GM19467 (cell line): ENCODE data around the gene RASL11B.
"Not testable (repeated sequence)": the region's sequence is repeated elsewhere in the genome, so short reads cannot be mapped to it uniquely, and the experiment has no call there.

Source experiments
- ATAC-seq: cut with Tn5 transposase; IDR thresholded peaks from one replicate; pipeline ENCODE4 v1.9.1; 2021; ENCODE audit warnings: mild to moderate bottlenecking, moderate library complexity; ENCODE audit not compliant: unreplicated experiment

The RASL11B gene, protein sequence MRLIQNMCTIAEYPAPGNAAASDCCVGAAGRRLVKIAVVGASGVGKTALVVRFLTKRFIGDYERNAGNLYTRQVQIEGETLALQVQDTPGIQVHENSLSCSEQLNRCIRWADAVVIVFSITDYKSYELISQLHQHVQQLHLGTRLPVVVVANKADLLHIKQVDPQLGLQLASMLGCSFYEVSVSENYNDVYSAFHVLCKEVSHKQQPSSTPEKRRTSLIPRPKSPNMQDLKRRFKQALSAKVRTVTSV

DNA sequence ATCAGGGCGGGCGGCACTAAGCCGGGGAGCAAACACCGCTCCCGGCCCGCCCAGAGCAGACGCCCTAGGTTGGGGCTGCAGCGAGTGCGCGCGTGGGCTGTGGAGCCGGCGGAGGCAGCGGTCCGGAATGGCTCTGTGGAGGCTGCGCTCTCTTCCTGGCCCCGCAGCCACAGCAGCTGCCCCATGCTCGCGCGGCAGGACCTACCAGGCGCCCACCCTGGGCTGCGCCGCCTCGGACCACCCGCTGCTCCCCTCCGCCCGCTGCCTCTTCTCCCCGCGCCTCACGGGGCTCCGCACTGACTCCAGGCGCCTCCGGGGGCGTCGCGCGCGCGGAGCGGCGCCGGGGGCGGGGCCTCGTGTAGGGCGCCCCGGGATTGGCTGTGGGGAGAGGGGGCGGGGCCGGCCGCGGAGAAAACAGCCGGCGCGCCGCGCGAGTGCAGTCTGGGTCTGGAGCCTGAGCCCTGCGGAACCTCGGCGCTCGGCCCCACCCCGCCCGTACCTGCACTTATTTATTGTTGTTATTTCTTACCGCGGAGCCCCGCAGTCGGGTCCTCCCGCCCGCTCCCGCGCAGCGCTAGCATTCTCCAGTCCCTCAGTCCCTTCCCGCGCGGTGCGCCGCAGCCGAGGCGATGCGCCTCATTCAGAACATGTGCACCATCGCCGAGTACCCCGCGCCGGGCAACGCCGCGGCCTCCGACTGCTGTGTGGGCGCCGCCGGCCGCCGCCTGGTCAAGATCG is at the start of gene RASL11B:
Gene RASL11B (plus strand): TSS at position 439 of the 738 bp plus-strand sequence. CDS start 191 bp downstream, at position 630.
- ATAC-seq: peak; percentile 99

DNA sequence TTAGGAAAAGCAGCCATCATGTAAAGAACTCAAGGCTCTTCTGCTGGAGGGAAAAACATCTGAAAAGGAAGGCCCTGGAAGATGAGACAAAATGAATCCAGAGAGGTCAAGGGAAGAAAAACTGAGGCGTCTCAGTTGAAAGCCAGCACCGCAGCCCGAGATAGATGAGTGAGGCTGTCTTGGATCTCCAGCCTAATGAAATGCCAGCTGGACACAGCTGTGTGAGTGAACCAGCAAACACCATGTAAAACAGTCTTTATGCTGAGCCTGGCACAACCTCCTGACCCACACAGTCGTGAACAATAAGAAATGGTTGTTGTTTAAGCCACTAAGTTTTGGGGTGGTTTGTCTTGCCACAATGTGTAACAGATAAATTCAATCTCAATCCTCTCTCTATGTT is 48.6 kb upstream of the RASL11B start:
- no peak for ATAC-seq

DNA sequence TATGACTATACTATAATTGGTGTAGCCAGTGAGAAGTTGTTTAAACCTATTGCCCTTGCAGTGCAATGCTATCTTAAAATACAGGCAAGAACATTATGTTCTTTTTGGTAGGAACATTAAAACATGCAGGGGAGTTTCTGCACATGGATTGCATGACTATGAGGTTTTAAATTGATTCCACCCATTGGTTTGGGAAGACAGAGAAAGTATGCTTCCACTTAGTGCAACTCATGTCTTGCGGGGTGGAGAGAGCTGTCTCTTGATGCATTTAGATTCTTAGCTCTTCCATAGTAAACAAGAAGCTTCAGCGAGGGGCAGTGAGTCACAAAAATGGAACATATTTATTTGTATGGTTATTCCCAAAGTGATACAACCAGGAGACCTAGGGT is 39.5 kb upstream of the RASL11B start:
- no peak for ATAC-seq

DNA sequence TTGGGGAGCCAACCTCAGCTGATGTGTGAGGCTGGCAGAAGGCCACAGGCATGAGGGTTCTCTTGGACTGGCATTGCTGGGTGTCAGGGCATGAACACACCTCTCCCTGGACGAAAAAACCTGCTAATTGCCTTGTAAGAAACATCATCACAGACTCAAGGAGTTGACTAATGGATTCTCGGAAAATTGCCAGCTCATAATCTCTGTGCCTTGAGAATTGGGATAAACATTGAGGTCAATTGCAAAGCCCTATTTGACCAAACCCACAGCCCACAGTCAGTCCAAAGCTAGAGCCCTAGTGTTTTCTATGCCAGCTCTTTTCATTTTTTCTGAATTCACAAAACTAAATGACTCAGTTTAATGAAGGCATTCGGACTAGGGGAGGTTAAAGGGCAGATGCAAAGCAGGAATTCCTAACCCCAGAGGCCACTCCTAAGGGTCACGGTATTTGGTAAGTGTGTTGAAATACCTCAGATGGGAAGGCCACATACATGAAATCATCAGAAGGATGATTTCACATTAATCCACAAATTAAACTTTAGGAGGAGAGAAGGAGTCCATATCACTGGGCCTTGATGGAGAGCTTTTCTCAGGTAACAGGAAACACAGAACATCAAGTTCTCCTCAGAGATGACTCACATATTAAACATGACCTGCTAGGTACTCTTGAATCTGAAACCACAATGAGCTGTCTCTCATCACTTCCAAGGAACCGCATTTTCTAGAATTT is 39.0 kb upstream of the RASL11B start:
- ATAC-seq: no peak

DNA sequence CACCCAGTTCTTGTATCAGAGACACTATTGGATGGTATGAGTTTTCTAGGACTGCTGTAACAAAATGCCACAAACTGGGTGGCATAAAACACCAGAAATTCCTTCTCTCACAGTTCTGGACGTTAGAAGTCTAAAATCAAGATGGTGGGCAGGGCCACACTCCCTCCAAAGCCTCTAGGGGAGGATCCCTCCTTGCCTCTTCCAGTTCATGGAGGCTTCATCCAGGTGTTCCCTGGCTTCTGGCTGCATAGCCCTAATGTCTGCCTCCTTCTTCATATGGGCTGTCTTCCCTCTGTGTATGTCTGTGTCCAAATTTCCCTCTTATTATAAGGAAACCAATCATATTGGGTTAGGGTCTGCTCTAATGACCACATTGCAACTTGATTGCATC is 38.4 kb upstream of the RASL11B start:
- no peak for ATAC-seq

DNA sequence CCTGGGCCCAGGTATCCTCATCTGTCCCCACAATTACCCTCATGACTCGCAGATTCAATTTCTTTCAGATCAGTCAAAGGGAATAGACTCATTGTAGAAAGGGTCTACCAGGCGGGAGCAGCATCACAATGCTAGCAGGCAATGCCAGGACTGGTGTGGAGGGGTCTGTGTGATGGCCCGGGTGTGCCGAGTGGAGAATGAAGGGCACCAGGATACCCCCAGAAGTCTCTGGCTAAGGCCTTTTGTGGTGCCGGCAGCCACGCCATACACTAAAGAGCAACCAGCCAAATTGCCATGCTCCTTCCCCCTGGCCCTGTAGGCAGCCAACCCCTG is 37.9 kb upstream of the RASL11B start:
- ATAC-seq: no peak

DNA sequence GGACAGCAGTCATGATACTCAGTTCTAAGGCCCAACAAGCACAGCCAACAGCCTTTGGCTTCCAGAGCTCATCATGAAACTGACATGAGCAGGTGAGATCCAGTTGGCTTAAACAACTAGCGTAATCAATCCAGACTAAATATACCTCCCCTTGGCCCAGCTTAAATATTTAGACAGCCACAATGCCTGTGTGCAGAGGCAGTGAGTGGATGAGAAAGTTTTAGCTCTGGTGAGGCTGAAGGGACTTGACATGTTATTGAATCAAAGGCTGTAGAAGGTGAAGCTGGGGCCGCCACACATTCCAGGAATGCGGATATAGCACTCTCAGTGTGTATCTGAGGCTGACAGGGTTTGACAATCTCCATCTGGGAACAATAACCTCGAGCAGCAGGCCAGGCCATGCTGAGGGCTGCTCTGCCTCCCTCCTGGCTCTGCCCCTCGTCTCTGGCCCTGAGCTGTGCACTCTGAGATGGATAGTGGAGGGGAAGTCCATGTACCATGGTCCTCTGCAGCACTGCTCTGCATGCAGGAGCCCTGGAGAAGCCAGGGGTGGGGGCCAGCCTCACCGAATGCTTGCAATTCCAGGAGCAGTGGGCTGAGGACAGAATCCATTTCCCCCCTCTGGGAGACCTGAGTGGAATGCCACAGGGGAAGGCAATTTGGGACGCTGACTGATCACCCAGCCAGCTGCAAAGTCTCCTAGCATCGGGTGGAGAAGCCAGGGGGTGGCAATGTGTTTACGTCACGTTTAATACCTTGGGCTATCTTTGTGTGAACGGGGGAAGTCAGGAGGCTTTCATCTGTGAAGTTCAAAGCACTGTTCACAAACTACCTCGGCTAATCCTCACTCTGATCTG is 37.3 kb upstream of the RASL11B start:
- no peak for ATAC-seq

DNA sequence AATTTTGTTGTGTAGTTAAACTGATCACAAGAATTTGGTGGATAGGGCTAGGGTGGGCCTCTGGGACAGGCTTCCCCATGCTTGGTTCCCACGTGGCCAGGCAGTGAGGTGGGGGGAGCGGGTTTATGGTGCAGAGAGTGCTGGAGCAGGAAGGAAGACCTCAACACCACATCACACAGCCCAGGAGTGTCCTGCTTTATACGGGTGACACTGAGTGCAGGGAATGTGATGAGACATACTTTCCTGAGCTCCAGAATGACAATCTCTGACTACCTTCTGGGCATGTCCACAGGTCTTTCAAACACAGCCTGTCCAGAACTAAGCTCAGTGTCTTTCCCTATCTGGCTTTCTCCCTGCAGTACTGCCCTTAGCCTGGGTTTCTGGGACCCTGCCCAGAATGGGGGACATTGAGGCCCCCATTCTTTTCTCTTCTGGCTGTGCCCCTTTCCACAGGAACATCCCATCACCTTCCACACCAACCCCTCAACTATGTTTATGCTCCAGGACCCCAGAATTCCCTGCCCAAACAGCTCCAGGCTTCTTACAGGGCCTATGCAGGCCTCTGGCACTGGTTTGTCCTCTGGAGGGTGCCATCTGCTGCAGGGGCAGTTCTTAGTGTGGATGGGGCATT is 36.5 kb upstream of the RASL11B start:
- no peak for ATAC-seq

DNA sequence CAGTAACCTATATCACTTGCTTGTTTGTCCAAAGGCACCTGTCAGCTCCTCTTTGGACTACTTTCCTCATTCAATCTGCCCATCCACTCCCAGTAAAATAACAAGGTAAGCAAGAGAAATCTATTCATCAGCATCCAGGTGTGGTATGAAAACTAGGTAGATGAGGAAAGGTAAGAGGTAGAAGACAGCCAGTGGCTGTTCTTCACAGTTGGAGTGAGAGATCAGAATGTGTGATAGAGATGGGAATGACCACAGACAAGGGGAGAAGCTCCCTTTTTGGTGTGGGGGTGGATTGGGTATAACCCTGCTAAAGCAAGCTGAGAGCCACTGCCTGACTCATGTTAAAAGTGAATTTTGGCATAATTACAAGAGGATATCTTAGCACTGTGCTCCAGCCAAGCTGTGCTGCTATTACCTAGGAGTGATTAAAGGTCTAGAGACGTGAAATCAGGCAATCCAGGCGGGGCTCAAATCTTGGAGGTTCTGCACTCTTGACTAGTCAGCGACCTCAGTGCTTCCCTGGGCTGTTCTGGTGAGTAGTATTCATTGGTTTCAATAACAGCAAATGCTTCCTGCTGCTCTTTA is 28.1 kb upstream of the RASL11B start:
- no peak for ATAC-seq

DNA sequence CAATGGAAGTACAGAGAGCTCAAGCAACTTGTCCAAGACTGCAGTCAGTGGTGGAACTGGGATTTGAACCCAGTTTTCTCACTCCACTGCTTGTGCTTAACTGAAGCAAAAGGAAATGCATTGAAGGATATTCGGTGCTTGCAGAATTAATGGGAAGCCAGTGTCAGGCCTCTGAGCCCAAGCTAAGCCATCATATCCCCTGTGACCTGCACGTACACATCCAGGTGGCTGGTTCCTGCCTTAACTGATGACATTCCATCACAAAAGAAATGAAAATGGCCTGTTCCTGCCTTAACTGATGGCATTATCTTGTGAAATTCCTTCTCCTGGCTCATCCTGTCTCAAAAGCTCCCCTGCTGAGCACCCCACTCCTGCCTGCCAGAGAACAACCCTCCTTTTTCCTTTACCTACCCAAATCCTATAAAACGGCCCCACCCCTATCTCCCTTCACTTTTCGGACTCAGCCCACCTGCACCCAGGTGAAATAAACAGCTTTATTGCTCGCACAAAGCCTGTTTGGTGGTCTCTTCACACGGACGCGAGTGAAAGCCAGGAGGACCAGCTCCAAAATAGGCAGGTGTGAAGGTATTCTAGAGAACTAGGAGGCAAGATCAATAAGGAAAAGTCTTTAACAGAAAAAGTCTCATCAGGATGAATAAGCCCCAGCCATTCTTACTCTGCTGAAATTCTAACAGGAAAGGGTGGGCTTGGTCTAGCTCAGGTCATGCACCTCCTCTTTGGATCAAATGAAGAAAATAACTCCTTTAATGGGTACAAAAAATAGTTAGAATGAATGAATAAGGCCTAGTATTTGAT is 27.3 kb upstream of the RASL11B start:
- not testable (repeated sequence) for ATAC-seq

DNA sequence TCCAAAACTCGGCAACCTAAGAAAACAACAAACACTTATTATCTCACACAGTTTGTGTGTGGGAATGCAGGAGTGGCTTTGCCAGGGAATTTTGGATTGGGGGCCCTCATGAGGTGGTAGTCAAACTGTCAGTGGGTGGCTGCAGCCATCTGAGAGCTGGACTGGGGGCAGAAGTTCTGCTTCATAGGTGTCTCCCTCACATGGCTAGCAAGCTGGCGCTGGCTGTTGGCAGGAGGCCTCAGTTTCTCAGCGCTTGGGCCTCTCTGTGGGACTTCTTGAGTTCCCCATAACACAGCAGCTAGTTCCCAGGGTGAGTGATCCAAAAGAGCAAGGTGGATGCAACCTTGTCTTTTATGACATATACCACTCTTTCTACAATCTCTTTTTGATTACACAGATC is 26.0 kb upstream of the RASL11B start:
- ATAC-seq: no peak

DNA sequence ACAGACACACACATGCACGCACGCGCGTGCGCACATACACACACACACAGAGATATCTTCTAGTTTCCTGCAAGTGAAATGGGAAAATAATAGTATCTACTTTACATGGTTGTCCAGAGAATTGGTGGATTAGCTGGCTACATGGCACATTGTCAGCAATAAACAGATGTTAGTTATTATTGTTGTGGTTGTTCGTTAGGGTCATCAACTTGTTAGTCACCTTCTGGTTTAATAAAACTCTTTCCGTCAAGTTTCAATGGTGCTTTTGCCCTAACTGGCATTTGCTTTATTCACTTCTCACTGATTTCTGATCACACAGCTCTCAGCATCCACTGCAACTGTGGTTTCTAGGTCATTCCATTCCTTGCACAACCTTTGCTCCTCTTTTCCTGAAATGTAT is 25.4 kb upstream of the RASL11B start:
- no peak for ATAC-seq

DNA sequence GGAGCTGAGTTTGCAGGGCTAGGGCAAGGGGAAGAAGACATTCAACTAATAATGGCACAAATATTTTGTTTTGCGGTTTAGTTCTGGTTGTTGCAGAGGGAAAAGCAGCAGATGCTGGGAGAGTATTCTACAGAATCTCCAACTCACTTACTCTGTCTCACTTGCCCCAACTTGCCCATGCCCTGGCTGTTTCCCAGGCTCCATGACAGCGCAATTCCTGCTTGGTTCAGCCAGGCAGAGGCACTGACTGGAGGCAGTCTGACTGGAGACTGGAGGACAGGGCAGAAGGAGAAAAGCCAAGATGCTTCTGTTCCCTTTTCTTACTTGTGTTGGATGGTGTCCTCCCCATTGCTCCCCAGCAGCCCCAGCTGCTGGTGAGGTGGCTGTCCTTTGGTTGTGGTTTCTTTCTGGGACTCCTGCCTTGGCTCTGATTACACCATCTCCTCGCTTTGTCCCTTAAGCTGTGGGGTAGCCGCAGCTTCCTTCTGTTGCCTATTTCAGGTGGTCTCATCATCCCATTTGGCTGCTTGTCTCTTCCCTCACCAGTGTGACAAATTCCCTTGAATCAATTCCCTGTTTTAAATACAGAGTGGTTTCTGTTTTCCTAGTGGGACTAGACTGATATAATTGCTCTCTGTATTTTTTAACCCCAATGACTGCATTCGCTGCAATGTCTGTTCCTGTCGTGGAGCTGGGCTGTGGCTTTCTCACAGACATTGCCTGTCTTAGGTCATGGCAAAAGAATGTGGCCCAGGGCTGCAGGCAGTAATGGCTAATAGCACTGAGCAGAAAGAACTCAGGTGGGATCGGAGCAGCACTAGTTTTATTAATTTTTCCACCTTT is 24.2 kb upstream of the RASL11B start:
- no peak for ATAC-seq

DNA sequence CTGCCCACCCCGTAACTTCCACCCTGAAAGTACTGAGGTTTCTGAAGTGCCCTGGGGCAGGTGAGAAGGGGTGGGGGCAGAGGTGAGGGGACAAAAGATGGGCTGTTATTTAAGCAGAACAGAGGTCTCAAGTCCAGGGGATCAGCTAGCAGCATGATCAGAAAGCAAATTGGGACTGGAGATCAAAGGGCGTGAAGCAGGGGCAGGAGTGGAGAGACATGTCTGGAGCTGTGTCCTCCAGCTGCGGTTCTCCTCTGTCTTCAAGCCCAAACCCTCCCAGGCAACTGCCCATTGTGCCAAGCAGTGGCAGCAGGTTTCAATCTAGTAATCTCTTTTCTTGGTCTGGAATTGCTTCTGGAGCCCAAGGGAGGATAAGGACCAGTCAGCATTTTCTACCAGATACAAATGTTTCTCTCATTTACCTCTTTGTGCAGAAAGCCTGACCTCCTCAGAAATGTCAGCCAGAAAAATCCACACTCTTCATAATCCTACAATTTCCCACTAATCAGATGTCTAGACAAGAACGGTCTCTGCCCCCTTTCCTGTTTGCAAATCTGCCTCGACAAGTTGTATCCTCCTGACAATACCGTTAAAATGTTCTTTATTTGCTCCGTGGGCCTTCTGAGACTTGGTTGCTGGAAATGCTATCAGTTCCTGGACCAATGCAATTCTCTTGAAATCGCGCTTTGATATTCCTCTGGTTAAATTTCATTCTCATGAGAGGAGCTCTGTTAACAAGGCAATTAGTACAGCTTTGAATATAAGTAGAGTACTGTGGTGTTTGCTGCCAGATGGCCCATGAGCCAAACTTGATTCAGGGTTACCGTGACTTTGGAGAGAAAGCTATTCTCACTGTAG is 23.2 kb upstream of the RASL11B start:
- no peak for ATAC-seq

DNA sequence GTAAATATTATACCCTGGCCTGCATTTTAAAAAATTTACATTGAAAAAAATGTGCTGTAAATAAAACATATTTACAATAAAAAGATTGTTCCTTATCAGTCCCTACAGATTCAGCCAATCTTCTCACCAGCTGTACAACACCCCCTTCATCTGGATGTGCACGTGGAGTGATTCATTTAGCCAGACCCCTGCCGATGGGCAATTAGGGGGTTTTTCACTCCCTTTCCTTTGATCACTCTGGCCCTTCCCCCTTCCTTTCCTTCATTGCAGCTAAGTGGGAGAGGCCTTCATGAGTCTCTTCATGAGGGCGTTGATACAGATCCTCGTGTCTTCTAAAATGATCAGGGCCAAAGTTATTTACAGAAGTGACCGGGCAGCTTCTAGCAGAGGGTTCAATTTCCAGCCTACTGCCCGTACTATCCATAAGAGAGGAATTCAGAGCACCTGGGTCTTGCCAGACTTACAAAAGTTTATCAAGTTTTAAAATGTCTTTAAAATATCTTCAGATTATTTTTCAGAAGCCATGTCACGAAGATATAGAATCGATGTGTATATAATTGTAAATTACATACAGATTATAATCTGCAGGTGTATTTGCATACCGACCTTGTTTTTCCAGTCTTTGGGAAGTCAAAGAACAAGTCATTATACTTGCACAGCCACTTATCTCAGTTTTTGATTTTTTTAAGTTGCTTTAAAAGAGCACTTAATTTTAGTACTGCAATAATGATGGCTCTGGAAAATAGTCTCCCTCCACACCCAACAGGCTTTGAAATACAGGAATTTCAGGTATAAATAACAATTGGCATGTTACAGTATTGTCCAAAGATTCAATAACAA is 21.4 kb upstream of the RASL11B start:
- no peak for ATAC-seq

DNA sequence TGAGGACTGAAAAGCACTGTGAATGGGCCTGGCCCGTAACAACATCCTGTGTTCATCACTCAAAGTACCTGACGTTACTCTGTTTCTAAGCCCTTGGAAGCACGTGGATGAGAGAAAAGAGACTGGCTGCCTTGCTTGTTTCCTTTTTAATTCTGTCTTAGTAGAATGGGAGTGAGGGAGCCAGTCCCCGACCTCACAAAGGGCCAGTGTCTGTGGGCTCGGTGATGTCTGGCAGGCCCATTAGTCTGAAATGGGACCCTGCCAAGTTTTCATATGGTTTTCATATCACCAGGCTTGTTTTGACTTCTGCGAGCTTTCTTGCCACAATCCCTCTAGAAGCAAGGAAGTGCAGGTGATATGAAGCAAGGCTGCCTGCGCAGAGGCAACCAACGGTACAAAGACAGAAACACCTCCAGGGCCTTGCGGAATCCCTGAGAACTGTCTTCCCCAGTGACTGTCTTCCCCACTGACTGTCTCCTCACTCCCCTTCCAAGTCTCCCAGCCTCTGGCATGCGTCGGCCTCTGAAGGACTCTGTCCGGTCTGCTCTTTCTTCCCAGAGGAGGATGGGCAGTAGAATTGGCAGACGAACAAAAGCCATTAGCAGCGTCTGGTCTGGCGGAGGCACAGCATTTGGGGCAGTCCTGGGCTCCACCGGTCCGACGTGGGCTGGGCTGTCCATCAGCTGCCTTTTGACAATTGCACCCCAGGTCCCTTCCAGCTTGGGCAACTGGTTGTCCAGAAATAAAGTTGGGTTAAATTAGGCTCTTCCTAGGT is 20.2 kb upstream of the RASL11B start:
- no peak for ATAC-seq
